Naive thymus-derived CD4-positive, alpha-beta T cell (primary cell): Measurements from ENCODE around the gene RBMS3. TPM values are rescaled to one million over a fixed set of nuclear protein-coding genes. Genes with fewer than 3 reads are reported as not detected.

ENCODE experiments used
- ATAC-seq: fragments of 150-1000 bp; cut with Tn5 transposase; 2 replicates; pipeline ENCODE4 v1.10.0; 2021; ENCODE audit warnings: mild to moderate bottlenecking, moderate library complexity
- CTCF ChIA-PET: fragments of 350-600 bp; sonication (Branson Sonifier 250); formaldehyde crosslinking; loops from one replicate; lab custom pipeline; 2021; ENCODE audit warnings: antibody characterized with exemption; lab: Charles Lee
- POLR2A ChIA-PET: fragments of 350-600 bp; sonication (Branson Sonifier 250); formaldehyde crosslinking; loops from one replicate; lab custom pipeline; 2021; ENCODE audit warnings: antibody characterized with exemption, inconsistent platforms; lab: Charles Lee
- DNase-seq, 9 donors: peaks; one replicate each; pipeline versions ENCODE4 v3.0.0 to v3.0.0-alpha.2; 2020 to 2022; ENCODE audit warnings: mixed read lengths in 1 of 9
- H3K27ac ChIP-seq: one replicate; pipeline ENCODE4 v1.7.0; 2013; ENCODE audit warnings: mild to moderate bottlenecking, low read depth, low read length, moderate library complexity
- H3K27me3 ChIP-seq, 2 donors: one replicate each; pipeline ENCODE4 v1.7.0; 2013; ENCODE audit warnings: low read length in 2 of 2, mild to moderate bottlenecking in 2 of 2, moderate library complexity in 2 of 2; ENCODE audit not compliant: control insufficient read depth in 2 of 2, insufficient read depth in 2 of 2
- H3K36me3 ChIP-seq, 3 experiments: 1 replicate in 2 of 3; 2 replicates in 1 of 3; pipeline ENCODE4 v1.7.0; 2013; ENCODE audit warnings: low read length in 3 of 3, mild to moderate bottlenecking in 3 of 3, moderate library complexity in 1 of 3; ENCODE audit not compliant: insufficient read depth in 3 of 3, control insufficient read depth in 2 of 3
- H3K4me1 ChIP-seq, 2 donors: one replicate each; pipeline ENCODE4 v1.7.0; 2013; ENCODE audit warnings: low read length in 2 of 2, mild to moderate bottlenecking in 2 of 2, moderate library complexity in 1 of 2; ENCODE audit not compliant: control insufficient read depth in 2 of 2, insufficient read depth in 2 of 2
- H3K4me3 ChIP-seq: 2 replicates; pipeline ENCODE4 v1.7.0; 2013; ENCODE audit warnings: mild to moderate bottlenecking, low read length
- H3K9me3 ChIP-seq, 3 experiments: 1 replicate in 2 of 3; 2 replicates in 1 of 3; pipeline ENCODE4 v1.7.0; 2013; ENCODE audit warnings: low read length in 3 of 3; ENCODE audit not compliant: control insufficient read depth in 2 of 3
- H3K27ac Mint-ChIP-seq, 9 donors: one replicate each; pipeline ENCODE4 v1.8.0; 2020 to 2022; ENCODE audit warnings: mixed read lengths in 9 of 9, mild to moderate bottlenecking in 8 of 9, moderate library complexity in 5 of 9, inconsistent platforms in 2 of 9
- H3K27me3 Mint-ChIP-seq, 5 donors: one replicate each; pipeline ENCODE4 v1.8.0; 2021 to 2022; ENCODE audit warnings: mixed read lengths in 5 of 5, mild to moderate bottlenecking in 1 of 5
- H3K36me3 Mint-ChIP-seq, 5 donors: one replicate each; pipeline ENCODE4 v1.8.0; 2020 to 2022; ENCODE audit warnings: mixed read lengths in 5 of 5, mild to moderate bottlenecking in 3 of 5, inconsistent platforms in 1 of 5
- H3K4me1 Mint-ChIP-seq, 7 donors: one replicate each; pipeline ENCODE4 v1.8.0; 2020 to 2022; ENCODE audit warnings: mixed read lengths in 7 of 7, mild to moderate bottlenecking in 3 of 7, inconsistent platforms in 1 of 7
- H3K4me3 Mint-ChIP-seq, 10 donors: one replicate each; pipeline ENCODE4 v1.8.0; 2020 to 2022; ENCODE audit warnings: mild to moderate bottlenecking in 10 of 10, mixed read lengths in 10 of 10, moderate library complexity in 6 of 10, inconsistent platforms in 2 of 10
- H3K9me3 Mint-ChIP-seq, 11 donors: one replicate each; pipeline ENCODE4 v1.8.0; 2020 to 2022; ENCODE audit warnings: mixed read lengths in 11 of 11, mild to moderate bottlenecking in 4 of 11, inconsistent platforms in 1 of 11, moderate library complexity in 1 of 11
- intact Hi-C, 2 donors: fragments of 100-400 bp; cut with micrococcal nuclease; formaldehyde crosslinking; loops; one replicate each; pipeline ENCODE4 v1.15.1; 2023
- polyA plus RNA-seq, 2 donors: library from polyadenylated mRNA; unstranded; fragments of 300-500 nt; fragmentation: Illumina TruSeq; gene quantifications; one replicate each; pipeline ENCODE4 v1.2.3, GENCODE V29; 2021
- total RNA-seq, 6 experiments: library from RNA in 5 of 6; stranded (reverse) in 5 of 6; gene quantifications; 1 replicate in 5 of 6; 2 replicates in 1 of 6; pipeline ENCODE4 v1.2.3 and lab custom pipeline; 2021 to 2026

Gene RBMS3
- total and polyA plus RNA-seq, 7 experiments from 2014 or later = 0.15 to 4.9 (median 0.49) TPM

DNA sequence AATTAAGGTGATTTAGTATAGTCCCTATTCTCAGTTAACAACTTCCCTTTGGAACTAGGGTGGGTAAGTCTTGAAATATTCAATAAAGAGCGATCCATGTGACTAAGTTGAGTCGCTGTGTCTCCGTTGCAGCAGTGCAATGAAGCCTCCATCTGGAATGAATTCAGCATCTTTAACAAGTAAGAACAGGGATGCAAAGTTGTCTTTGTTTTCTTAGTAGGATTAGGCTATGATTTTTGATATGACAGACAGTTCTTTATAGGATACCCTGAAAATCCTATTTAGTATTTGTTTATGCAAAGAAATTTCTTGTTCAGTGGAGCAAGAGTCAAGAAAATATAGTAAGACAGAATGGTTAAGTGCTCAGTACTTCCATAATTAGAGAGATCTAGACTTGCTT is 52.7 kb downstream of the RBMS3 start:
- POLR2A ChIA-PET = no interaction called here
- CTCF ChIA-PET = no interaction called here
- Histone ChIP-seq H3K4me1 (no peaks in the 10 kb centered on the region), H3K27me3 (peaks cover 0 to 3% of the 10 kb centered on the region in 2 donors), H3K9me3 (no peaks in the 10 kb centered on the region), H3K27ac (no peak overlapping the region), H3K36me3 (no peaks in the 10 kb centered on the region), H3K4me3 (no peak overlapping the region)
- no peaks in the 10 kb centered on the region for H3K27me3 Mint-ChIP-seq
- intact Hi-C loops = no loop called here
- H3K9me3 Mint-ChIP-seq = no peaks in the 10 kb centered on the region
- DNase-seq (no peak), ATAC-seq (no peak)
- H3K4me1 Mint-ChIP-seq = no peaks in the 10 kb centered on the region
- H3K27ac Mint-ChIP-seq = no peak overlapping the region
- H3K36me3 Mint-ChIP-seq = no peaks in the 10 kb centered on the region
- H3K4me3 Mint-ChIP-seq = no peak overlapping the region

DNA sequence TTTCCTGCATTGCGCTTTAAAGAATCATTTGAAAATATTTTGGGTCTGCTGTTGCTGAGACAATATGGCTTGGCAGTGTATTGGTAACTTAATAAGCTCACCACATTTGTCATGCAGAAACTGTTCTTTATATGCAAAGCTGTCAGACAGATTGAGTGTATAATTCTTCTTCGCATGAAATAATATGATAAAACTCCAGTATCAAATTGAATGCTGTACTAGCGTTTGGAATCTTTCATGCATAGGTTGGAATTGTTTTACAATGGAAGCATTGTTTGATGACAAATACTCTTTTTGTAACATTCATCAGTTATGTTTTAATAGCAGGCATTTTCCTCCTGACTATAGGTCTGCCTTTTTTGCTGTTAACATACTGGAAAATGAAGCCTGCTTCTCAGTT is 53.8 kb downstream of the RBMS3 start:
- Histone ChIP-seq H3K36me3 (no peaks in the 10 kb centered on the region), H3K27ac (no peak overlapping the region), H3K27me3 (peaks cover 0 to 3% of the 10 kb centered on the region in 2 donors), H3K9me3 (no peaks in the 10 kb centered on the region), H3K4me3 (no peak overlapping the region), H3K4me1 (no peaks in the 10 kb centered on the region)
- H3K27ac Mint-ChIP-seq = no peak overlapping the region
- intact Hi-C loops = no loop called here
- H3K4me1 Mint-ChIP-seq = no peaks in the 10 kb centered on the region
- CTCF ChIA-PET = no interaction called here
- H3K27me3 Mint-ChIP-seq = no peaks in the 10 kb centered on the region
- no peaks in the 10 kb centered on the region for H3K9me3 Mint-ChIP-seq
- no peaks in the 10 kb centered on the region for H3K36me3 Mint-ChIP-seq
- no peak for ATAC-seq
- POLR2A ChIA-PET = no interaction called here
- DNase-seq = no peak
- no peak overlapping the region for H3K4me3 Mint-ChIP-seq

DNA sequence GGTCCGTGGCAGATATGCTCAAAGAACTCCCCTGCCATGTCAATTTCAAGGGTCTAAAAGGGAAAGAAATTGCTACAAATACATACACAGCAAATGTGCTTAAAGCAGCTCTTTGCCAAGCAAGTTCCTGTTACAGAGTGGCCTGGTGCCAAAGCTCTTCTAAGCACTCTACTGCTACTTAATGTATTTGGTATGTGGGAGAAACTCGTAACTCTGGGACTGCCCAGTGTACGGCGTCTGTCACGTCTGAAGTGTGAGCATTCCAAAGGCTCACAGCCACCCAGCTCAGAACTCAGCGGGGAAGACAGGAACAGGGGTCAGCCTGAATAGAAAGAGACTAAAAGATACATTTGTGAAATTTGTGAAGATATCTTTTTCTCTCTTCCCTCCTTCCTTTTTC is 54.6 kb downstream of the RBMS3 start:
- POLR2A ChIA-PET = no interaction called here
- Histone ChIP-seq H3K36me3 (no peaks in the 10 kb centered on the region), H3K27ac (no peak overlapping the region), H3K27me3 (peaks cover 0 to 3% of the 10 kb centered on the region in 2 donors), H3K9me3 (no peaks in the 10 kb centered on the region), H3K4me1 (no peaks in the 10 kb centered on the region), H3K4me3 (no peak overlapping the region)
- Mint-ChIP-seq H3K27me3 (no peaks in the 10 kb centered on the region), H3K36me3 (no peaks in the 10 kb centered on the region), H3K4me3 (no peak overlapping the region), H3K27ac (no peak overlapping the region), H3K4me1 (no peaks in the 10 kb centered on the region), H3K9me3 (no peaks in the 10 kb centered on the region)
- no peak for DNase-seq
- ATAC-seq = no peak
- CTCF ChIA-PET = no interaction called here
- intact Hi-C loops = no loop called here

DNA sequence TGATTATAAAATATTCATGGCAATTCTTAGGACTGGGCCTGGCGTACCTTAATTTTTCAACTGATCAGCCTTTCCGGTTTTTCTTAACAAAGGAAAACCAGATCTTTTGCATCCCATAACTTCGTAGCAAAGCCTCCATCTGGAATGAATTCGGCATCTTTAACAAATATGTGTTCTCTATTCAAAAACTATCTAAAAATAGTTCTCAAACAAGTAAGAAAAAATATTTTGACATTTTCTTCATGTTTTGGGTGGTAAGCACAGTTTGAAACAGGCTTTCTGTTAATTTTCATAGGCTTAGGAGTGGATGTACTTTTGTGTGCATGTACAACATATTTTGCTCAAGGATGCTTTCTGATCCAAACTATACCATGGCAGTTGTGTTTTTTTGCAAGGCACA is 55.1 kb downstream of the RBMS3 start:
- DNase-seq (no peak), ATAC-seq (no peak)
- Histone ChIP-seq H3K27ac (no peak overlapping the region), H3K27me3 (peaks cover 0 to 3% of the 10 kb centered on the region in 2 donors), H3K36me3 (no peaks in the 10 kb centered on the region), H3K4me3 (no peak overlapping the region), H3K4me1 (no peaks in the 10 kb centered on the region), H3K9me3 (no peaks in the 10 kb centered on the region)
- ChIA-PET POLR2A (no interaction called here), CTCF (no interaction called here)
- Mint-ChIP-seq H3K4me3 (no peak overlapping the region), H3K4me1 (no peaks in the 10 kb centered on the region), H3K9me3 (no peaks in the 10 kb centered on the region), H3K27ac (no peak overlapping the region), H3K36me3 (no peaks in the 10 kb centered on the region), H3K27me3 (no peaks in the 10 kb centered on the region)
- intact Hi-C loops = no loop called here

DNA sequence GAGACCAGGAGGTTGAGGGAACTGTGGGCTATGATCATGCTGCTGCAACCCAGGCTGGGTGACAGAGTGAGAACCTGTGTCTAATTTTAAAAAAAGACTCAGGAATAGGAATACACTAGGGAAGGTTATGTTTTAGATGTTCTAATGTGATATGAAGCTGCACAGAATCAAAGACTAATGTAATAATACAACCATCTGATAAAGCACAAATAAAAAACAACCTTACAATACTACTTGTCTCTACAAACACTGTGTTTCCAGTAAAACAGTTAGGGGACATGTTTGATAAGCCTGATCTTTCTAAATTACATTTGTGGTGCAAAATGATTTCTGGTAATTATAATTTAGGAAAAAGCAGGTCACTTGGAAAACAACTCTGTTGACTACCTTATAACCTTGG is 56.7 kb downstream of the RBMS3 start:
- H3K4me1 ChIP-seq = no peaks in the 10 kb centered on the region
- POLR2A ChIA-PET = no interaction called here
- DNase-seq = no peak
- H3K9me3 ChIP-seq = no peaks in the 10 kb centered on the region
- H3K27me3 ChIP-seq = no peaks in the 10 kb centered on the region
- H3K27ac ChIP-seq = no peak overlapping the region
- Mint-ChIP-seq H3K9me3 (no peaks in the 10 kb centered on the region), H3K36me3 (no peaks in the 10 kb centered on the region), H3K27me3 (no peaks in the 10 kb centered on the region), H3K4me3 (no peak overlapping the region), H3K4me1 (no peaks in the 10 kb centered on the region), H3K27ac (no peak overlapping the region)
- H3K4me3 ChIP-seq = no peak overlapping the region
- no peaks in the 10 kb centered on the region for H3K36me3 ChIP-seq
- CTCF ChIA-PET = no interaction called here
- intact Hi-C loops = no loop called here
- no peak for ATAC-seq

DNA sequence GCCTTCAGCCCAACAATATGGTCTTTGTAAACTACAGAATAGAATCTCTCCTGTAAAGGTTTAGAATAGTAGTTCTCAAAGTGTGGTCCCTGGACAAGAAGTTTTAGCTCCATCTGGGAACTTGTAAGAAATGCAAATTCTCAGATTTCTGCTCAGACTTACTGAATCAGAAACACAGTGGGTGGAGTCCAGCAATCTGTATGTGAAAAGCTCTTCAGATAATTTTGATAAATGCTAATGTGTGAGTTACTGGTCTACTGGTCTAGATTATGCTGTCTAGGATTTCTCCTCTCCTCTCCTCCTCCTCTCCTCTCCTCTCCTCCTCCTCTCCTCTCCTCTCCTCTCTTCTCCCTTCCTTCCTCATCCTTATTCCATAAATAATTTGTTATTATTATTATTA is 57.5 kb downstream of the RBMS3 start:
- no peaks in the 10 kb centered on the region for H3K36me3 ChIP-seq
- intact Hi-C loops = no loop called here
- Mint-ChIP-seq H3K4me1 (no peaks in the 10 kb centered on the region), H3K27ac (no peak overlapping the region), H3K36me3 (no peaks in the 10 kb centered on the region), H3K4me3 (no peak overlapping the region), H3K27me3 (no peaks in the 10 kb centered on the region), H3K9me3 (no peaks in the 10 kb centered on the region)
- no peaks in the 10 kb centered on the region for H3K4me1 ChIP-seq
- H3K27ac ChIP-seq = no peak overlapping the region
- no peaks in the 10 kb centered on the region for H3K27me3 ChIP-seq
- ChIA-PET CTCF (no interaction called here), POLR2A (no interaction called here)
- ATAC-seq = no peak
- no peak for DNase-seq
- H3K4me3 ChIP-seq = no peak overlapping the region
- H3K9me3 ChIP-seq = no peaks in the 10 kb centered on the region

GRCh38 chr3:29339016-29339833 is 58.4 kb downstream of the RBMS3 start:
- Mint-ChIP-seq H3K9me3 (no peaks in the 10 kb centered on the region), H3K36me3 (no peaks in the 10 kb centered on the region), H3K4me3 (no peak overlapping the region), H3K27me3 (peaks cover 0 to 3% (median 0%) of the 10 kb centered on the region in 5 donors), H3K4me1 (no peaks in the 10 kb centered on the region), H3K27ac (no peak overlapping the region)
- Histone ChIP-seq H3K27ac (no peak overlapping the region), H3K36me3 (no peaks in the 10 kb centered on the region), H3K4me1 (no peaks in the 10 kb centered on the region), H3K4me3 (no peak overlapping the region), H3K27me3 (no peaks in the 10 kb centered on the region), H3K9me3 (no peaks in the 10 kb centered on the region)
- POLR2A ChIA-PET = no interaction called here
- CTCF ChIA-PET = no interaction called here
- no peak for ATAC-seq
- intact Hi-C loops = no loop called here
- no peak for DNase-seq
